HepG2 (cell line): ENCODE measurements around the gene THEM5.

Experiments
- CTCF ChIP-seq: sonication (generic); formaldehyde crosslinking; IDR thresholded peaks from 2 replicates; pipeline ENCODE4 v1.5.0; 2020; ENCODE audit warnings: mild to moderate bottlenecking, missing genetic modification reagents, moderate library complexity
- MED1 ChIP-seq: sonication (generic); formaldehyde crosslinking; IDR thresholded peaks from 2 replicates; pipeline ENCODE4 v1.4.0; 2020; ENCODE audit warnings: missing genetic modification reagents
- MYC ChIP-seq: sonication (generic); formaldehyde crosslinking; IDR thresholded peaks from 2 replicates; pipeline ENCODE4 v1.9.0; 2021; ENCODE audit warnings: missing genetic modification reagents, borderline replicate concordance
- TARDBP ChIP-seq: sonication (generic); formaldehyde crosslinking; IDR thresholded peaks from 2 replicates; pipeline ENCODE4 v1.8.0; 2022; ENCODE audit warnings: mild to moderate bottlenecking, missing genetic modification reagents
- ZBTB43 ChIP-seq: sonication (generic); formaldehyde crosslinking; conservative IDR thresholded peaks from 2 replicates; pipeline ENCODE4 v1.4.0; 2020; ENCODE audit warnings: missing genetic modification reagents
- ZKSCAN8 ChIP-seq: IDR thresholded peaks from 2 replicates; pipeline ENCODE4 v1.6.1; 2016; ENCODE audit warnings: borderline replicate concordance, missing genetic modification reagents, missing compliant biosample characterization
- TF ChIP-seq, protein P1 (sequence below): sonication (generic); formaldehyde crosslinking; IDR thresholded peaks from 2 replicates; pipeline ENCODE4 v1.8.1; 2022; ENCODE audit warnings: low read depth, mild to moderate bottlenecking, missing genetic modification reagents

DNA sequence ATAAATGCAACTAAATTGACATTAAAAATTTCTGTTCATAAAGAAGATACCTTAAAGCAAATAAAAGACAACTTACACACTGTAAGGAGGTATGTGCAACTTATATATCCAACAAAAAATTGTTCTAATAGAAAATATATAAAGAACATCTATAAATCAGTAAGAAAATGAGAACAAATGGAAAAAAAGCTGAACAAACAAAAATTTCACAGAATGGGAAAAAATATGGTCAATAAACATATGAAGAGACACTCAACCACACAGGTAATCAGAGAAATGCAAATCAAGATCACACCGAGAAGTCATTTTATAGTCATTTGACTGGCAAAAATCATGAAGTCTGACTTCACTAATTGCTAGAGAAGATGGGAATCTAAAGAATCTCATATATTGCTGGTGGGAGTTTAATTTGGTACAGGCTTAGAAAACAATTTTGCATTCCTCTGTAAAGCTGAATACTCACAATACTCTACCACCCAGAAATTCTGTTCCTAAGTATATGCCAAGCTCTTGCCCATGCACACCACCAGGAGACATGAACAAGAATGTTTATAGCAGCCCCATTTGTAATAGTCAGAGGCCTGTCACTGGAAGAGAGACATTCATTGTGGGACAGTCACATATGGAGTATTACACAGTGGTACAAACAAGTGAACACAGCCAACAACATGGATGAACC is 22.0 kb upstream of the THEM5 start:
- TF ChIP-seq TARDBP (CRISPR knock-in tag) (no peak), CTCF (no peak), ZBTB43 (no peak), ZKSCAN8 (CRISPR knock-in tag) (no peak), MYC (CRISPR knock-in tag) (no peak), MED1 (CRISPR knock-in tag) (no peak)
- TF ChIP-seq, protein P1, sequence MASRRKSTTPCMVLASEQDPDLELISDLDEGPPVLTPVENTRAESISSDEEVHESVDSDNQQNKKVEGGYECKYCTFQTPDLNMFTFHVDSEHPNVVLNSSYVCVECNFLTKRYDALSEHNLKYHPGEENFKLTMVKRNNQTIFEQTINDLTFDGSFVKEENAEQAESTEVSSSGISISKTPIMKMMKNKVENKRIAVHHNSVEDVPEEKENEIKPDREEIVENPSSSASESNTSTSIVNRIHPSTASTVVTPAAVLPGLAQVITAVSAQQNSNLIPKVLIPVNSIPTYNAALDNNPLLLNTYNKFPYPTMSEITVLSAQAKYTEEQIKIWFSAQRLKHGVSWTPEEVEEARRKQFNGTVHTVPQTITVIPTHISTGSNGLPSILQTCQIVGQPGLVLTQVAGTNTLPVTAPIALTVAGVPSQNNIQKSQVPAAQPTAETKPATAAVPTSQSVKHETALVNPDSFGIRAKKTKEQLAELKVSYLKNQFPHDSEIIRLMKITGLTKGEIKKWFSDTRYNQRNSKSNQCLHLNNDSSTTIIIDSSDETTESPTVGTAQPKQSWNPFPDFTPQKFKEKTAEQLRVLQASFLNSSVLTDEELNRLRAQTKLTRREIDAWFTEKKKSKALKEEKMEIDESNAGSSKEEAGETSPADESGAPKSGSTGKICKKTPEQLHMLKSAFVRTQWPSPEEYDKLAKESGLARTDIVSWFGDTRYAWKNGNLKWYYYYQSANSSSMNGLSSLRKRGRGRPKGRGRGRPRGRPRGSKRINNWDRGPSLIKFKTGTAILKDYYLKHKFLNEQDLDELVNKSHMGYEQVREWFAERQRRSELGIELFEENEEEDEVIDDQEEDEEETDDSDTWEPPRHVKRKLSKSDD: no peak
